ENCODE measurements around the gene WFDC9. TPM values are rescaled to one million over a fixed set of nuclear protein-coding genes. Genes with fewer than 3 reads are reported as not detected.

WFDC9 gene
- total RNA-seq (not detected), polyA plus RNA-seq (not detected)

- Histone ChIP-seq H3K36me3 (ENCODE audit: control insufficient read depth in 4 of 4, insufficient read depth in 3 of 4, low read depth in 1 of 4, low read length in 3 of 4) (no peaks in the 10 kb centered on the region), H3K9ac (ENCODE audit: low read depth in 1 of 2, low read length in 2 of 2) (no peak within 1 kb of the TSS), H3K4me1 (ENCODE audit: control insufficient read depth in 4 of 4, insufficient read depth in 4 of 4, low read length in 3 of 4) (no peaks in the 10 kb centered on the region), H3K9me3 (ENCODE audit: control insufficient read depth in 4 of 4, low read length in 3 of 4) (no peaks in the 10 kb centered on the region), H3K27me3 (ENCODE audit: control insufficient read depth in 4 of 4, insufficient read depth in 4 of 4, low read length in 3 of 4) (no peaks in the 10 kb centered on the region), H3K4me3 (ENCODE audit: low read depth in 1 of 3, low read length in 3 of 3) (no peak within 1 kb of the TSS), H3K27ac (ENCODE audit: low read depth in 1 of 2, low read length in 2 of 2) (no peak within 1 kb of the TSS)
- 70% methylated on average over 4 of the region's 4 CpGs for WGBS
- DNase-seq (ENCODE audit: low spot score), result no peak
- TF ChIP-seq, protein P1, sequence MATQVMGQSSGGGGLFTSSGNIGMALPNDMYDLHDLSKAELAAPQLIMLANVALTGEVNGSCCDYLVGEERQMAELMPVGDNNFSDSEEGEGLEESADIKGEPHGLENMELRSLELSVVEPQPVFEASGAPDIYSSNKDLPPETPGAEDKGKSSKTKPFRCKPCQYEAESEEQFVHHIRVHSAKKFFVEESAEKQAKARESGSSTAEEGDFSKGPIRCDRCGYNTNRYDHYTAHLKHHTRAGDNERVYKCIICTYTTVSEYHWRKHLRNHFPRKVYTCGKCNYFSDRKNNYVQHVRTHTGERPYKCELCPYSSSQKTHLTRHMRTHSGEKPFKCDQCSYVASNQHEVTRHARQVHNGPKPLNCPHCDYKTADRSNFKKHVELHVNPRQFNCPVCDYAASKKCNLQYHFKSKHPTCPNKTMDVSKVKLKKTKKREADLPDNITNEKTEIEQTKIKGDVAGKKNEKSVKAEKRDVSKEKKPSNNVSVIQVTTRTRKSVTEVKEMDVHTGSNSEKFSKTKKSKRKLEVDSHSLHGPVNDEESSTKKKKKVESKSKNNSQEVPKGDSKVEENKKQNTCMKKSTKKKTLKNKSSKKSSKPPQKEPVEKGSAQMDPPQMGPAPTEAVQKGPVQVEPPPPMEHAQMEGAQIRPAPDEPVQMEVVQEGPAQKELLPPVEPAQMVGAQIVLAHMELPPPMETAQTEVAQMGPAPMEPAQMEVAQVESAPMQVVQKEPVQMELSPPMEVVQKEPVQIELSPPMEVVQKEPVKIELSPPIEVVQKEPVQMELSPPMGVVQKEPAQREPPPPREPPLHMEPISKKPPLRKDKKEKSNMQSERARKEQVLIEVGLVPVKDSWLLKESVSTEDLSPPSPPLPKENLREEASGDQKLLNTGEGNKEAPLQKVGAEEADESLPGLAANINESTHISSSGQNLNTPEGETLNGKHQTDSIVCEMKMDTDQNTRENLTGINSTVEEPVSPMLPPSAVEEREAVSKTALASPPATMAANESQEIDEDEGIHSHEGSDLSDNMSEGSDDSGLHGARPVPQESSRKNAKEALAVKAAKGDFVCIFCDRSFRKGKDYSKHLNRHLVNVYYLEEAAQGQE (IDR thresholded peaks at IDR 0.05), result no peak
- TF ChIP-seq, protein P2, sequence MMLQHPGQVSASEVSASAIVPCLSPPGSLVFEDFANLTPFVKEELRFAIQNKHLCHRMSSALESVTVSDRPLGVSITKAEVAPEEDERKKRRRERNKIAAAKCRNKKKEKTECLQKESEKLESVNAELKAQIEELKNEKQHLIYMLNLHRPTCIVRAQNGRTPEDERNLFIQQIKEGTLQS (IDR thresholded peaks at IDR 0.05), result no peak
- TF ChIP-seq FOXA2 (IDR thresholded peaks at IDR 0.05) (no peak), GABPA (IDR thresholded peaks at IDR 0.05 in 1 of 2, conservative IDR thresholded peaks at IDR 0.05 in 1 of 2) (no peak), JUND (IDR thresholded peaks at IDR 0.05) (no peak)
These were observed at the start of gene WFDC9 for GRCh38 chr20:45631184-45631583. WFDC9 (minus strand) TSS chr20:45631284; CDS start chr20:45610181, 21,103 bp downstream.

DNA sequence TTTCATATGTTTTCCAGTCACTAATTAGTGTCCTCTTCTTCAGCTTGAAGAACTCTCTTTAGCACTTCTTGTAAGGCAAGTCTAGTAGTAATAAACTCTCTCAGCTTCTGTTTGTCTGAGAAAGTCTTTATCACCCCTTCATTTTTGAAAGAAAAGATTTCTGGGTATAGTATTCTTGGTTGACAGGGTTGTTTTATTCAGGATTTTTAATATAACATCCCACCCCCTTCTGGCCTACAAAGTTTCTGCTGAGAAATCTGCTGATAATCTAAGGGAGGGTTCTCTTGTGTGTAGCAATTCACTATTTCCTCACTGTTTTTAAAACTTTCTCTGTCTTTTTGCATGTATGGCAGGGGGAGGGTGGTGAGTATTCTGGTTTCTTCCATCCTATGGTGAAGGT is 48.6 kb upstream of the WFDC9 start:
- no peak for TF ChIP-seq JUND (IDR thresholded peaks at IDR 0.05)
- no peak for TF ChIP-seq FOXA1 (IDR thresholded peaks at IDR 0.05)
- Histone ChIP-seq H3K27me3 (ENCODE audit: control insufficient read depth in 4 of 4, insufficient read depth in 4 of 4, low read length in 3 of 4) (peaks cover 0 to 8% (median 0%) of the 10 kb centered on the region in 4 donors), H3K9me3 (ENCODE audit: control insufficient read depth in 4 of 4, low read length in 3 of 4) (peaks cover 4 to 32% (median 12%) of the 10 kb centered on the region in 4 donors), H3K36me3 (ENCODE audit: control insufficient read depth in 4 of 4, insufficient read depth in 3 of 4, low read depth in 1 of 4, low read length in 3 of 4) (no peaks in the 10 kb centered on the region), H3K4me1 (ENCODE audit: control insufficient read depth in 4 of 4, insufficient read depth in 4 of 4, low read length in 3 of 4) (no peaks in the 10 kb centered on the region), H3K4me3 (ENCODE audit: low read depth in 1 of 3, low read length in 3 of 3) (no peak overlapping the region), H3K27ac (ENCODE audit: low read depth in 1 of 2, low read length in 2 of 2) (no peak overlapping the region), H3K9ac (ENCODE audit: low read depth in 1 of 2, low read length in 2 of 2) (no peak overlapping the region)
- no peak for DNase-seq (ENCODE audit: low spot score)

DNA sequence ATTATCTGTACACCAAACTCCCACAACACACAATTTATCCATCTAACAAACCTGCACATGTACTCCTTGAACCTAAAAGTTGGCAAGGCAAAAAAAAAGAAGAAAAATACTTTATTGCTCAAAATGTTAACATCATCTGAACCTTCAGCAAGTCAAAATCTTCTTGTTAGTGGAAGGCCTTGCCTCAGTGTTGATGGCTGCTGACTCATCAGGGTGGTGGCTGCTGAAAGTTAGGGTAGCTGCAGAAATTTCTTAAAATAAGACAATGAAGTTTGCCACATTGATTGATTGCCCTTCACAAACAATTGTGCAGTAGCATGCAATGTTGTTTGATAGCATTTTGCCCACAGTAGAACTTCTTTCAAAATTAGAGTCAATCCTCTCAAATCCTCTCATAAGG is 41.7 kb upstream of the WFDC9 start:
- H3K27me3 ChIP-seq (ENCODE audit: control insufficient read depth in 4 of 4, insufficient read depth in 4 of 4, low read length in 3 of 4), result no peaks in the 10 kb centered on the region
- H3K27ac ChIP-seq (ENCODE audit: low read depth in 1 of 2, low read length in 2 of 2), result no peak overlapping the region
- peaks cover 0 to 5% (median 0%) of the 10 kb centered on the region in 4 donors for H3K9me3 ChIP-seq (ENCODE audit: control insufficient read depth in 4 of 4, low read length in 3 of 4)
- TF ChIP-seq NR2F2 (IDR thresholded peaks at IDR 0.05), result no peak
- TF ChIP-seq FOXA1 (IDR thresholded peaks at IDR 0.05), result no peak
- TF ChIP-seq, protein P1 (IDR thresholded peaks at IDR 0.05), result no peak
- TF ChIP-seq ZBTB33 (IDR thresholded peaks at IDR 0.05), result no peak
- TF ChIP-seq EGR1 (IDR thresholded peaks at IDR 0.05; ENCODE audit: low read depth in 2 of 2), result no peak
- TF ChIP-seq YY1 (IDR thresholded peaks at IDR 0.05), result no peak
- TF ChIP-seq RAD21 (IDR thresholded peaks at IDR 0.05), result no peak
- TF ChIP-seq RXRA (IDR thresholded peaks at IDR 0.05), result no peak
- TF ChIP-seq TAF1 (conservative IDR thresholded peaks at IDR 0.05), result no peak
- TF ChIP-seq, protein P3, sequence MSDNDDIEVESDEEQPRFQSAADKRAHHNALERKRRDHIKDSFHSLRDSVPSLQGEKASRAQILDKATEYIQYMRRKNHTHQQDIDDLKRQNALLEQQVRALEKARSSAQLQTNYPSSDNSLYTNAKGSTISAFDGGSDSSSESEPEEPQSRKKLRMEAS (IDR thresholded peaks at IDR 0.05), result no peak
- TF ChIP-seq HNF4A (conservative IDR thresholded peaks at IDR 0.05), result no peak
- TF ChIP-seq FOXA2 (IDR thresholded peaks at IDR 0.05), result no peak
- no peak for TF ChIP-seq GABPA (IDR thresholded peaks at IDR 0.05 in 1 of 2, conservative IDR thresholded peaks at IDR 0.05 in 1 of 2)
- TF ChIP-seq SP1 (IDR thresholded peaks at IDR 0.05), result no peak
- TF ChIP-seq HNF4G (IDR thresholded peaks at IDR 0.05), result no peak
- H3K4me1 ChIP-seq (ENCODE audit: control insufficient read depth in 4 of 4, insufficient read depth in 4 of 4, low read length in 3 of 4), result no peaks in the 10 kb centered on the region
- no peak overlapping the region for H3K9ac ChIP-seq (ENCODE audit: low read depth in 1 of 2, low read length in 2 of 2)
- no peak overlapping the region for H3K4me3 ChIP-seq (ENCODE audit: low read depth in 1 of 3, low read length in 3 of 3)
- DNase-seq (ENCODE audit: low spot score), result no peak
- peaks cover 0 to 2% (median 0%) of the 10 kb centered on the region in 4 donors for H3K36me3 ChIP-seq (ENCODE audit: control insufficient read depth in 4 of 4, insufficient read depth in 3 of 4, low read depth in 1 of 4, low read length in 3 of 4)
